Astrocyte (in vitro differentiated cells and primary cell): ENCODE results near the gene BCR. TPM values are rescaled to one million over a fixed set of nuclear protein-coding genes. Genes with fewer than 3 reads are reported as not detected.

Source experiments
- DNase-seq: peaks from one replicate; pipeline ENCODE4 v3.0.0-alpha.2; 2010; ENCODE audit warnings: low read depth
- FAIRE-seq: peaks from 2 replicates; lab custom pipeline; 2011; peaks lifted over from hg19 to GRCh38; lab: Jason Lieb, UNC
- H2AFZ ChIP-seq: 2 replicates; pipeline ENCODE4 v1.6.0; 2012; ENCODE audit warnings: low read depth, low read length, inconsistent platforms
- H3K27ac ChIP-seq: 2 replicates; pipeline ENCODE4 v1.5.1; 2011; ENCODE audit warnings: low read depth, low read length, inconsistent platforms
- H3K27me3 ChIP-seq: 2 replicates; pipeline ENCODE4 v1.6.0; 2011; ENCODE audit warnings: low read length, inconsistent platforms; ENCODE audit not compliant: insufficient read depth
- H3K36me3 ChIP-seq: 2 replicates; pipeline ENCODE4 v1.5.1; 2011; ENCODE audit warnings: low read length, inconsistent platforms; ENCODE audit not compliant: insufficient read depth
- H3K4me1 ChIP-seq: 2 replicates; pipeline ENCODE4 v1.5.1; 2011; ENCODE audit warnings: low read length, inconsistent platforms; ENCODE audit not compliant: insufficient read depth
- H3K4me2 ChIP-seq: 2 replicates; pipeline ENCODE4 v1.6.0; 2012; ENCODE audit warnings: low read length, inconsistent platforms
- H3K4me3 ChIP-seq: 2 replicates; pipeline ENCODE4 v1.5.1; 2011; ENCODE audit warnings: low read depth, mild to moderate bottlenecking, low read length, inconsistent platforms; ENCODE audit not compliant: insufficient read depth
- H3K79me2 ChIP-seq: 2 replicates; pipeline ENCODE4 v1.6.0; 2012; ENCODE audit warnings: mild to moderate bottlenecking, low read length, inconsistent platforms; ENCODE audit not compliant: insufficient read depth
- H3K9ac ChIP-seq: 2 replicates; pipeline ENCODE4 v1.6.0; 2012; ENCODE audit warnings: mild to moderate bottlenecking, low read length, inconsistent platforms
- H3K9me3 ChIP-seq: 2 replicates; pipeline ENCODE4 v1.5.1; 2012; ENCODE audit warnings: low read depth, mild to moderate bottlenecking, low read length, inconsistent platforms; ENCODE audit not compliant: insufficient read depth
- H4K20me1 ChIP-seq: 2 replicates; pipeline ENCODE4 v1.6.0; 2012; ENCODE audit warnings: low read length, inconsistent platforms; ENCODE audit not compliant: insufficient read depth
- H3K27ac Mint-ChIP-seq: one replicate; pipeline ENCODE4 v1.8.0; 2021; ENCODE audit warnings: mild to moderate bottlenecking, mixed read lengths; ENCODE audit not compliant: unreplicated experiment
- H3K27me3 Mint-ChIP-seq: one replicate; pipeline ENCODE4 v1.8.0; 2021; ENCODE audit warnings: low read depth, mixed read lengths; ENCODE audit not compliant: unreplicated experiment
- H3K36me3 Mint-ChIP-seq: one replicate; pipeline ENCODE4 v1.8.0; 2021; ENCODE audit warnings: low read depth, mixed read lengths; ENCODE audit not compliant: unreplicated experiment
- H3K4me1 Mint-ChIP-seq: one replicate; pipeline ENCODE4 v1.8.0; 2021; ENCODE audit warnings: low read depth, mixed read lengths; ENCODE audit not compliant: unreplicated experiment
- H3K4me3 Mint-ChIP-seq: one replicate; pipeline ENCODE4 v1.8.0; 2021; ENCODE audit warnings: mild to moderate bottlenecking, moderate library complexity, mixed read lengths; ENCODE audit not compliant: unreplicated experiment
- H3K9me3 Mint-ChIP-seq: one replicate; pipeline ENCODE4 v1.8.0; 2021; ENCODE audit warnings: mild to moderate bottlenecking, mixed read lengths; ENCODE audit not compliant: unreplicated experiment
- EZH2 ChIP-seq: IDR thresholded peaks from 2 replicates; pipeline ENCODE4 v1.6.1; 2012; ENCODE audit warnings: mild to moderate bottlenecking, low read length, inconsistent platforms; ENCODE audit not compliant: insufficient read depth
- total RNA-seq: library from RNA; stranded (reverse); gene quantifications from 2 replicates; pipeline ENCODE4 v1.2.1, GENCODE V29; 2021
- TF ChIP-seq, protein P1 (sequence below): IDR thresholded peaks from 2 replicates; pipeline ENCODE4 v1.5.1; 2011; ENCODE audit warnings: low read depth, mild to moderate bottlenecking, inconsistent platforms, low read length, moderate library complexity; ENCODE audit not compliant: insufficient read depth

BCR gene
- total RNA-seq, 1 donor from 2014 or later: 48.9 TPM

DNA sequence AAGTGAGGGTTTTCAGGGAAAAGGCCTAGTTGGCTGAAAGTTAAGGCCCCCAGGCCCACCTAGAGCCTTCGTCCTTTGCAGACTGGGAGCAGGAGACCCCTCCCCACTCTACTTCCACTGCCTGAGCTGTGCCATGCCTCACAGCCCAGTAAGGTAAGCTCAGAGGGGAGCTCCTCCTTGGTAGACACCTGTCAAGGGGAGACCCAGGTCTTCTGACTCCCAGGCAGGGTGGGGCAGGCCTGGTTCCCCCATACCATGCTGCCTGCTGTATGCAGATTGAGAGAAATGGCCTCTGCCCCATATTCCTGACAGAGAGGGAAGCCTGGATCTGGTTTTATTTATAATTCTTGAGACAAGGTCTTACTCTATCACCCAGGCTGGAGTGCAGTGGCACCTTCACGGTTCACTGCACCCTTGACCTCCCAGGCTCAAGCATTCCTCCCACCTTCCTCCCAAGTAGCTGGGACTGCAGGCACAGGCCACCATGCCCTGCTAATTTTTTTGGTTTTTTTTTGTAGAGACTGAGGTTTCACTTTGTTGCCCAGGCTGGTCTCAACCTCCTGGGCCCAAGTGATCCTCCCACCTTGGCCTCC lies 34.3 kb upstream of the BCR start:
- Histone ChIP-seq H3K36me3 (no peaks in the 10 kb centered on the region), H3K79me2 (peaks cover 2% of the 10 kb centered on the region), H3K4me1 (peaks cover 31% of the 10 kb centered on the region), H2AFZ (peak overlapping the region; percentile 88), H3K27me3 (no peaks in the 10 kb centered on the region), H3K9me3 (no peaks in the 10 kb centered on the region), H3K27ac (peak overlapping the region; percentile 70), H3K4me2 (peak overlapping the region; percentile 94), H4K20me1 (peaks cover 12% of the 10 kb centered on the region), H3K9ac (peak overlapping the region; percentile 91), H3K4me3 (peak overlapping the region; percentile 65)
- Mint-ChIP-seq H3K27ac (peak overlapping the region; percentile 66), H3K4me3 (peak overlapping the region; percentile 85), H3K36me3 (peaks cover 13% of the 10 kb centered on the region), H3K27me3 (peaks cover 4% of the 10 kb centered on the region), H3K4me1 (peaks cover 6% of the 10 kb centered on the region), H3K9me3 (peaks cover 3% of the 10 kb centered on the region)
- FAIRE-seq (no peak), DNase-seq (no peak)
- TF ChIP-seq, protein P1, sequence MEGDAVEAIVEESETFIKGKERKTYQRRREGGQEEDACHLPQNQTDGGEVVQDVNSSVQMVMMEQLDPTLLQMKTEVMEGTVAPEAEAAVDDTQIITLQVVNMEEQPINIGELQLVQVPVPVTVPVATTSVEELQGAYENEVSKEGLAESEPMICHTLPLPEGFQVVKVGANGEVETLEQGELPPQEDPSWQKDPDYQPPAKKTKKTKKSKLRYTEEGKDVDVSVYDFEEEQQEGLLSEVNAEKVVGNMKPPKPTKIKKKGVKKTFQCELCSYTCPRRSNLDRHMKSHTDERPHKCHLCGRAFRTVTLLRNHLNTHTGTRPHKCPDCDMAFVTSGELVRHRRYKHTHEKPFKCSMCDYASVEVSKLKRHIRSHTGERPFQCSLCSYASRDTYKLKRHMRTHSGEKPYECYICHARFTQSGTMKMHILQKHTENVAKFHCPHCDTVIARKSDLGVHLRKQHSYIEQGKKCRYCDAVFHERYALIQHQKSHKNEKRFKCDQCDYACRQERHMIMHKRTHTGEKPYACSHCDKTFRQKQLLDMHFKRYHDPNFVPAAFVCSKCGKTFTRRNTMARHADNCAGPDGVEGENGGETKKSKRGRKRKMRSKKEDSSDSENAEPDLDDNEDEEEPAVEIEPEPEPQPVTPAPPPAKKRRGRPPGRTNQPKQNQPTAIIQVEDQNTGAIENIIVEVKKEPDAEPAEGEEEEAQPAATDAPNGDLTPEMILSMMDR: no peak
- TF ChIP-seq EZH2: no peak

DNA sequence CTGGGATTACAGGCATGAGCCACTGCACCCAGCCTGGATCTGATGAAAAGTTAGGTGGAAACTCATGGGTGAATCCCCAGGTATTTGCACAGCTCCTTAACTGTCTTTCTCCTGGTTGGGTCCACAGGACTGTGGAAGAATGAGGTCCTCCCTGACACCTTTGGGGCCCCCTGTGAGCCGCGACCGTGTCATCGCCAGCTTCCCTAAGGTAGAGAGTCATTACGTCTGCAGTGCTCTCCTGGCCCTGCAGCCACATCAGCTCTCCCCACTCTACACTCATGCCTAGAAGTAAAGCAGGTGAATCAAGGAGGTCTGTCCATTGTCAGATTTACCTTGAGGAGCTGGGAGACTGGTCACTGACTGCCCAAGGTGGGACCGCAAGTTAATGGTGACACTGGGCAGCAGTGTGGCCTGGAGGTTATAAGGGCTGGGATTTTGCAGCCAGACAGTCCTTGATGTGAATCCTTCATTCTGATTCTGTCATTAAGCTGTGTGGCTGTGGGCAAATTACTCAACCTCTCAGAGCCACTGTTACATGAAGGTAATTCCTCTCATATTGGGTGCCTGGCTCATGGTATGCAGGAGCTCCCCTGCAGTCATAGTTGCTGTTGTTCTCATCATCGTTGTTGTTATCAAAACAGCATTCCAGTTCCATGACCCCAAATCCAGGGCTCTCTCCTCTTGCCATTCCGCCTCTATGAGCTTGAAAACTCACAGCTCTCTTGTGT lies 33.7 kb upstream of the BCR start:
- H3K9me3 Mint-ChIP-seq: peaks cover 3% of the 10 kb centered on the region
- Histone ChIP-seq H3K9me3 (no peaks in the 10 kb centered on the region), H3K4me3 (no peak overlapping the region), H3K79me2 (peaks cover 2% of the 10 kb centered on the region), H3K27ac (no peak overlapping the region), H3K9ac (no peak overlapping the region), H3K27me3 (no peaks in the 10 kb centered on the region), H2AFZ (no peak overlapping the region), H3K4me1 (peaks cover 29% of the 10 kb centered on the region), H4K20me1 (peaks cover 12% of the 10 kb centered on the region), H3K4me2 (peak overlapping the region; percentile 94), H3K36me3 (no peaks in the 10 kb centered on the region)
- DNase-seq (no peak), FAIRE-seq (no peak)
- H3K27ac Mint-ChIP-seq: no peak overlapping the region
- H3K4me1 Mint-ChIP-seq: peaks cover 6% of the 10 kb centered on the region
- H3K4me3 Mint-ChIP-seq: peak overlapping the region; percentile 85
- H3K36me3 Mint-ChIP-seq: peaks cover 14% of the 10 kb centered on the region
- TF ChIP-seq, protein P1: no peak
- no peak for TF ChIP-seq EZH2
- H3K27me3 Mint-ChIP-seq: peaks cover 4% of the 10 kb centered on the region
